ENCODE measurements around the gene KRT2.

Gene KRT2

DNA sequence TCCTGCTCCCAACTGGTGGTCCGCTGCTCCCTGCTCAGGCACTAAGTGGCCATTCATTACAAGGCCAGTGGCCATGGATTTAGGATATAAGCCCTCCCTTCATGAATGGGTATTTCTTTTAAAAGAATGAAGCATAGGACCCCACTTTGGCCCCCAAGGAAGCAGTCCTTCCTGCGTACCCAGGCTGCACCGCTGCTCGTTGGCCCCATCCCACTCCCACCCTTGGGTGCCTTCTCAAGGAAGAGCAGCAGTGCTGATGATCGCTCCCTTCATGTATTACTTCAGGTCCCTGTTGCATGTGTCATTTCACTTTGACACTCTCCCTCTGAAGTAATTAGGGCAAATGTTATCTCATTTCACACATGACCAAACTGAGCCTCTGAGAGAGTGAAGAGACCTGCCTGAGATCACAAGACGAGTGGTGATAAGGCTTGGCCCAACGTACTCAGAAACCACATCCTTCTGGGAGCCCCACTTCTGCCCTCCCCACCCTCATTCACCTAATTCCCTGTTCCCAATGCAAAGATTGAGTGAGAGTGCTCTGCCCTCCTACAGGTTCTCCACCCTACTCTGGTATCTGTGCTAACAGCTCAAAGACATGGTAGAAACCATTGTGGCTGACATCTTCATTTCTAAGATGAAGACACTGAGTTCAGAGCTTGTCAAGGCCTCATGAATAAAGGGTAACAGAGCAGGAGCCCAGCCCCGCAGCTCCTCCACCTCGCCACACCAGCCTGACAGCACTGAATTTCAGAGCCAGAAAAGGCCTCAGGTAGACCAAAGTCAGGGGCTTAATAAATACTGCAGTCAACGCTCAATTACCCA is 10.3 kb upstream of the KRT2 start:
- H3K27me3 ChIP-seq (ENCODE audit: low read depth, low read length): no peaks in the 10 kb centered on the region
- H3K4me1 ChIP-seq (ENCODE audit: control insufficient read depth in 1 of 2, insufficient read depth in 2 of 2, low read length in 2 of 2): no peaks in the 10 kb centered on the region
- no peaks in the 10 kb centered on the region for H3K9me3 ChIP-seq (ENCODE audit: control insufficient read depth in 1 of 2, low read length in 2 of 2)
- H3K4me3 ChIP-seq (ENCODE audit: low read depth in 1 of 2, low read length in 2 of 2): no peak overlapping the region
- no peak overlapping the region for H3K27ac ChIP-seq (ENCODE audit: low read length)
- H3K36me3 ChIP-seq (ENCODE audit: control insufficient read depth in 1 of 2, insufficient read depth in 2 of 2, low read length in 2 of 2): no peaks in the 10 kb centered on the region

DNA sequence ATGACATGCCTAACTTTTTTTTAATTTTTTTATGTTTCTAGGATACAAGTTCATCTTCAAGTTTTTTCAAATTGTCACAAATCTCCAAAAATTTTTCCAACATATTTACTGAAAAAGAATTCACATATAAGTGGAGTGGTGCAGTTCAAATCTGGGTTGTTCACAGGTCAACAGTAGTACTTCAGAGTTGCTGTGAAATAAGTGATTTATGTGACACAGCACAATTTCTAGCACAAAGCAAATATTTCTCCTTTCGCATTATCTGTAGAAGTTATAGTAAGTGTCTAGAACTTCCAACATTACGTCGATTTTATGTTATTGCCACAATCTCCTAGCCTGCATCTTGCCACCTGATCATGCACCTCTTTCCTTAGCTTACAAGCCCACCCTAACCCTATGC is 9.7 kb upstream of the KRT2 start:
- no peaks in the 10 kb centered on the region for H3K27me3 ChIP-seq (ENCODE audit: low read depth, low read length)
- no peaks in the 10 kb centered on the region for H3K4me1 ChIP-seq (ENCODE audit: control insufficient read depth in 1 of 2, insufficient read depth in 2 of 2, low read length in 2 of 2)
- H3K9me3 ChIP-seq (ENCODE audit: control insufficient read depth in 1 of 2, low read length in 2 of 2): no peaks in the 10 kb centered on the region
- H3K4me3 ChIP-seq (ENCODE audit: low read depth in 1 of 2, low read length in 2 of 2): no peak overlapping the region
- no peak overlapping the region for H3K27ac ChIP-seq (ENCODE audit: low read length)
- H3K36me3 ChIP-seq (ENCODE audit: control insufficient read depth in 1 of 2, insufficient read depth in 2 of 2, low read length in 2 of 2): no peaks in the 10 kb centered on the region

DNA sequence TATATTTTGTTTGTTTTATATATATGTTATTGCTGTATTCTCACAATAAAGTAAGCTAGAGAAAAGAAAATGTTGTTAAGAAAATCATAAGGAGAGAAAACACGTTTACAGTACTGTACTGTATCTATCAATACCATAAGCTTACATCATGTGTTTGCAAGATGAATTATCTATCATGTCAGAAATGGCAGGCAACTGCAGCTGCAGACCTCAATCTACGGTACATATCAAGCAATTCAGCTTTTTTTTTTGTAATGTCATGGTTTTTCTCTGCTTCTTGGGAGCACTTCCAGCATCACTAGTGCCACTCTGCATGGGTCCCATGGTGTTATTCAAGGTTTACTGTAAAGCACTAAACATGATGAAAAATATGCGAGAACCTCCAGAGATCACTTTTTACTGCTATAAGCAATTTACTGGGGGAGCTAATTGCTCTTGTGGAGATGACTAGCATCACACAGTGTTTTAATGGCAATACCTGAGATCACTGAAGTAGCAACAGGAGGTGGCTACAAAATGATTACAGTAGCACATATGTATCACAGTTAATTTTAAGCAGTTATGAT is 9.0 kb upstream of the KRT2 start:
- Histone ChIP-seq H3K27ac (ENCODE audit: low read length) (no peak overlapping the region), H3K27me3 (ENCODE audit: low read depth, low read length) (no peaks in the 10 kb centered on the region), H3K4me1 (ENCODE audit: control insufficient read depth in 1 of 2, insufficient read depth in 2 of 2, low read length in 2 of 2) (no peaks in the 10 kb centered on the region), H3K36me3 (ENCODE audit: control insufficient read depth in 1 of 2, insufficient read depth in 2 of 2, low read length in 2 of 2) (no peaks in the 10 kb centered on the region), H3K4me3 (ENCODE audit: low read depth in 1 of 2, low read length in 2 of 2) (no peak overlapping the region), H3K9me3 (ENCODE audit: control insufficient read depth in 1 of 2, low read length in 2 of 2) (no peaks in the 10 kb centered on the region)

DNA sequence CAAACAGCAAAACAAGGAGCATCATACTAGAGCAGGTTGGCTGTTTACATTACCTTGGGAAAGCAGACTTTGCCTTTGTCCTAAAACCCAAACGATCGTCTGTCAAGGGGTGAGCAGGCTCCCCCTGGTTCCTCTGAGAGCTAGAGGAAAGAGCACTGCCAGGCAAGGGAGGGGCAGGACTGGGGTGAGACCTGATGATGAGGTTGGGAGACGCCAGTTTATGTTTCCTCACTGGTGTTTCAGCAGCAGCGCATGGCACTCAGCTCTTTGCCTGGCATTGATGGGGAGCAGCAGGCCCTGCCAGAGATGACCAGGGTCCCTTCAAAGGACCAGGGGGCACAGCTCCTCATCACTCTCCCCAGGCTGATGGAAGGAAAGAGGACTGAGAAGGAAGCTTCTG is 7.9 kb upstream of the KRT2 start:
- no peaks in the 10 kb centered on the region for H3K4me1 ChIP-seq (ENCODE audit: control insufficient read depth in 1 of 2, insufficient read depth in 2 of 2, low read length in 2 of 2)
- H3K36me3 ChIP-seq (ENCODE audit: control insufficient read depth in 1 of 2, insufficient read depth in 2 of 2, low read length in 2 of 2): no peaks in the 10 kb centered on the region
- H3K4me3 ChIP-seq (ENCODE audit: low read depth in 1 of 2, low read length in 2 of 2): no peak overlapping the region
- H3K9me3 ChIP-seq (ENCODE audit: control insufficient read depth in 1 of 2, low read length in 2 of 2): no peaks in the 10 kb centered on the region
- no peak overlapping the region for H3K27ac ChIP-seq (ENCODE audit: low read length)
- no peaks in the 10 kb centered on the region for H3K27me3 ChIP-seq (ENCODE audit: low read depth, low read length)

DNA sequence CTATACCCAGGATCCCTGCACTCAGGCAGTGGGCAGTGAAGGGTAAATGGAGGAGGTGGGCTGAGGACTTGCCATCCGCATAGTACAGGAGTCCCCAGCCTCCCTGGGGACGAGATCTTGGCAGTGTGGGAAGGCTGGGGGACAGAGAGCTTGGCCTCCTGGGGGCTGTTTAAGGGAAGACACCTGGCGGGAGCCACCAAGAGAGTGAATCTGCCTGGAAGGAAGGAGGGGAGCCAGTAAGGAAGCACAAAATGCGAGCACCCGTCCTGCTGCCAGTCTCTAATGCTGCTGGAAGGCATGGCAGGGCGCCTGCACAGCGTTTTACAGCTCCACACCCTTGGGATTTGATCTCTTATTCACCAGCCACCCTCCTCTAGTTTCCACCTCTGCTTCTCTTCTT is 7.4 kb upstream of the KRT2 start:
- H3K27ac ChIP-seq (ENCODE audit: low read length): no peak overlapping the region
- no peaks in the 10 kb centered on the region for H3K9me3 ChIP-seq (ENCODE audit: control insufficient read depth in 1 of 2, low read length in 2 of 2)
- no peaks in the 10 kb centered on the region for H3K36me3 ChIP-seq (ENCODE audit: control insufficient read depth in 1 of 2, insufficient read depth in 2 of 2, low read length in 2 of 2)
- no peaks in the 10 kb centered on the region for H3K27me3 ChIP-seq (ENCODE audit: low read depth, low read length)
- H3K4me1 ChIP-seq (ENCODE audit: control insufficient read depth in 1 of 2, insufficient read depth in 2 of 2, low read length in 2 of 2): no peaks in the 10 kb centered on the region
- no peak overlapping the region for H3K4me3 ChIP-seq (ENCODE audit: low read depth in 1 of 2, low read length in 2 of 2)

DNA sequence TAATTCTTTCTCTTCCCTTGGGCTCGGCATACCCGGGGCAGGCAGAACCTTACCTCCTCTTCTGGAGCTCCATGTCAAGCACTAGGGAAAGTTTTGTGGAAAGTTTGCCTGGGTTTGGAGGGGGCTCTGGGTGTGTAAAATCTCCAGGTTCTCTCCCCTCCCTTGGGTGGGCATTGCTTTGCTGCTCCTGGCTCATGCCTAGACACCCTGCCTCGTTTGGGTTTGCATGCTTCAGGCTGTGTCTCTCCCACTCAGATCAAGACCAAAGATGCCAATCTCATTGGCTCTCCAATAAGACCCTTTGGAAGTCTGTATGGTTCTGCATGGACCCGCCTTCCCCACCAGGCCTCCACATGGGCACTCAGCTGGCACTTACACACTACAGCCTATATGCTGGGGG is 6.2 kb upstream of the KRT2 start:
- no peak overlapping the region for H3K27ac ChIP-seq (ENCODE audit: low read length)
- no peaks in the 10 kb centered on the region for H3K9me3 ChIP-seq (ENCODE audit: control insufficient read depth in 1 of 2, low read length in 2 of 2)
- H3K4me3 ChIP-seq (ENCODE audit: low read depth in 1 of 2, low read length in 2 of 2): no peak overlapping the region
- H3K36me3 ChIP-seq (ENCODE audit: control insufficient read depth in 1 of 2, insufficient read depth in 2 of 2, low read length in 2 of 2): no peaks in the 10 kb centered on the region
- H3K4me1 ChIP-seq (ENCODE audit: control insufficient read depth in 1 of 2, insufficient read depth in 2 of 2, low read length in 2 of 2): no peaks in the 10 kb centered on the region
- H3K27me3 ChIP-seq (ENCODE audit: low read depth, low read length): no peaks in the 10 kb centered on the region

DNA sequence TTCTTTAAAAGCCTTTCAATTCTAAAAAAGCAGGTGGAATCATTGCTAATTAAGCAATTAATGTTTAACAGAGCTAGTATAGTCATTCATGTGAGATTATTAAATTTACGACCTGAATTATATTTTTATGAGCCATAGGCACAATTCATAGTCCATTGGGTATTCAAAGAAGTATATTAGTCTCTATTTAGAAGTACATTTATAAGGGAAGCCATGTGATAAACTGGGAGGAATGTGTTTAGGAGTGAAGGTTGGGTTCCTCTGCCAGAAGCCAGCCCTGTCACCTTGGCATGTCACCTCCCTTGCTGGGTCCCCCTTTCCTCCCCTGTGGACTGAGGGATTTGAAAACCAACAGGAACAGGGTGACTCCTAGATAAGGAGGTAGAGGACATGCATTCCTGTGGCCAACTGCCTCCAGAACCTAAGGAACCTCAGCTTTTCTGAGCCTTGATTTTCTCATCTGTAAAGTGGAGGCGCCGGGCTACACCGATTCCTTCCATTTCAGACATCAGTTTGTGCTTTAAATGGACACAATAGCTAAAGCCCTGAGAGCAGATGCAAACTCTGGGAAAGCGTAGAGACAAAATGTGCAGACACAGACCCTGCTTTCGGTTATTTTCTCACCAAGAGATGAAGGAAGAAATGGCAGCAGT is 5.4 kb upstream of the KRT2 start:
- no peak overlapping the region for H3K27ac ChIP-seq (ENCODE audit: low read length)
- no peaks in the 10 kb centered on the region for H3K36me3 ChIP-seq (ENCODE audit: control insufficient read depth in 1 of 2, insufficient read depth in 2 of 2, low read length in 2 of 2)
- H3K27me3 ChIP-seq (ENCODE audit: low read depth, low read length): no peaks in the 10 kb centered on the region
- H3K4me3 ChIP-seq (ENCODE audit: low read depth in 1 of 2, low read length in 2 of 2): no peak overlapping the region
- H3K4me1 ChIP-seq (ENCODE audit: control insufficient read depth in 1 of 2, insufficient read depth in 2 of 2, low read length in 2 of 2): no peaks in the 10 kb centered on the region
- H3K9me3 ChIP-seq (ENCODE audit: control insufficient read depth in 1 of 2, low read length in 2 of 2): peaks cover 0 to 3% of the 10 kb centered on the region in 2 donors

DNA sequence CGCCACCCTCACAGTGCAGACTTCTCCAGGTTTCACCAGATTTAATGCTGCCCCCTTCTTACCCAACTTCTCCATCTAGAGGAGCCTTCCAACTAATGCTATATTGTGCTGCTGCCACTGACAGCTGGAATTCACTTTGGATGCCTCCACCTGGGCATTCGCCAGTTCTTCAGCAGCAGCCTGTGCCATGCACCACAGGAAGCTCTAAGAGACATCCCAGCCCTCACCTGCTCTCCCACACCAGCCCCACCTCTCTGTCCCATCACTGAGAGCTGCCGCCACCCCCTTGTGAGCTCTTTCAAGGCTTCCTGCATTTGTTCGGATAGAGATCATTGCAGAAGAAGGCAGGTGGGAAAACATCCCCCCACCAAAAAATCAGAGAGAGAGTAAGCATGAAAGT is 4.6 kb upstream of the KRT2 start:
- Histone ChIP-seq H3K9me3 (ENCODE audit: control insufficient read depth in 1 of 2, low read length in 2 of 2) (peaks cover 0 to 6% of the 10 kb centered on the region in 2 donors), H3K27me3 (ENCODE audit: low read depth, low read length) (no peaks in the 10 kb centered on the region), H3K27ac (ENCODE audit: low read length) (no peak overlapping the region), H3K36me3 (ENCODE audit: control insufficient read depth in 1 of 2, insufficient read depth in 2 of 2, low read length in 2 of 2) (no peaks in the 10 kb centered on the region), H3K4me1 (ENCODE audit: control insufficient read depth in 1 of 2, insufficient read depth in 2 of 2, low read length in 2 of 2) (no peaks in the 10 kb centered on the region), H3K4me3 (ENCODE audit: low read depth in 1 of 2, low read length in 2 of 2) (no peak overlapping the region)

DNA sequence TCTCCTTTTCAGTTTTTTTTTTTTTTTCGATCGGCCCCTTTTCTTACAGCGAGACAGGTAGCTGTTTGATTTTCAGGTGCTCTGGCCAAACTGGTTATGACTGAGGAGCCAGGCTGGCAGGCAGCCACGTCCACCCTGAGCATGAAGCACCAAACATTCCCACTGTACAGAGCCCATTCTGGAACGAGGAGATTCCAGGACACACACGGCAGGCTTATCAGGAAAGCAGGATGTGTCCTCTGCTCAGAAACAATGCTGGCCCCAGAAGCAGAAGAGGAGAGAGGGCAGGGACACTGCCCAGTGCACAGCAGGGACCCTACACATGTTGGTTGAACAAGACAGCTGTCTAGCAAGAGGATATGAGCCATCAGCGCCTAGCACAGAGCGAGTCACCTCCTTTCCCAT is 3.7 kb upstream of the KRT2 start:
- Histone ChIP-seq H3K4me3 (ENCODE audit: low read depth in 1 of 2, low read length in 2 of 2) (no peak overlapping the region), H3K36me3 (ENCODE audit: control insufficient read depth in 1 of 2, insufficient read depth in 2 of 2, low read length in 2 of 2) (no peaks in the 10 kb centered on the region), H3K9me3 (ENCODE audit: control insufficient read depth in 1 of 2, low read length in 2 of 2) (peaks cover 0 to 6% of the 10 kb centered on the region in 2 donors), H3K27ac (ENCODE audit: low read length) (no peak overlapping the region), H3K27me3 (ENCODE audit: low read depth, low read length) (no peaks in the 10 kb centered on the region), H3K4me1 (ENCODE audit: control insufficient read depth in 1 of 2, insufficient read depth in 2 of 2, low read length in 2 of 2) (no peaks in the 10 kb centered on the region)

DNA sequence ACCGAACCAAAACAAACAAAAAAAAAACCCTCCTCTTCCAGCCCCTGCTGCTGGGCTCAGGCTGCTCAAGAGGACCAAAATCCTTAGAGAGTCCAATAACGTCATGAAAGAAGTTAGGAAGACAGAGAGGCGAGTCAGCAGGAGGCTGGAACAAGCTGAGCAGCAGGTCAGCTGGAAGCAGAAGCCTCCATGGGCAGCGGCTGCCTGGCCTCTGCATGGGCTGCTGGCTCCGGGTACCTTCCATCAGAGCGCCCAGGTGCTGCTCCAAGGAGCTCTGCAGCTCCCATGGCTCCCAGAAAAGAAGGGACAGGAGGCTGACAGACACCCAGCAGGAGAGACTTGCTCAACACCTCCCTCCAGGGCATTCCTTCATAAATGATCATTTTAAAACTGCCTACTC is 3.2 kb upstream of the KRT2 start:
- Histone ChIP-seq H3K4me3 (ENCODE audit: low read depth in 1 of 2, low read length in 2 of 2) (no peak overlapping the region), H3K27ac (ENCODE audit: low read length) (no peak overlapping the region), H3K36me3 (ENCODE audit: control insufficient read depth in 1 of 2, insufficient read depth in 2 of 2, low read length in 2 of 2) (no peaks in the 10 kb centered on the region), H3K4me1 (ENCODE audit: control insufficient read depth in 1 of 2, insufficient read depth in 2 of 2, low read length in 2 of 2) (no peaks in the 10 kb centered on the region), H3K9me3 (ENCODE audit: control insufficient read depth in 1 of 2, low read length in 2 of 2) (peaks cover 0 to 6% of the 10 kb centered on the region in 2 donors), H3K27me3 (ENCODE audit: low read depth, low read length) (no peaks in the 10 kb centered on the region)

DNA sequence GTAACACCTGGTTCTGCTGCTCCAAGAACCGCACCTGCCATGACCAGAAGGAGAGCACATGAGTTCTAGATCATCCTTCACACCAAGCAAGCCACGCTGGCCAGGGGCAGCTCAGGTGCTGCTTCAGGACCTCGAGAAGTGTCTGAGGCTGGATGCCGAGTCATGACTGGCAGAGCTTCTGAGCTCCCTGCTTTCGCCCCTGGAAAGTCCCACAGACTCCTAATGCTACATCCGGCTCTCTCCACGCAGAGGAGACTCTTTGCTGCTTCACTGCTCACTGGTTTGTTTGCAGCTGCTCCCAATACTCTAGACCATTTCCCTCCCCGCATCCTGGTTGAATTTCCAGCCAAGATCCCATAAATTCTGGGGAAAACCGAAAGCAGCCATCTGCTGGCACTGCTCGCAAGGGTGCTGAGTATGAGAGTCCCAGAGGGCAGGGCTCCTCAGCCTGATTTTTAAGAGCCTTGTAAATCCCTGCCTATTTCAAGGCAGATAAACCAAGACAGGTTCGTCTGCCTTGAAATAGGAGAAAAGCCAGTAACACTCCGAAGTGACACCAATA is 1.4 kb downstream of the KRT2 start:
- peak overlapping the region; percentile 7 for H3K27ac ChIP-seq (ENCODE audit: low read length)
- H3K4me3 ChIP-seq (ENCODE audit: low read depth in 1 of 2, low read length in 2 of 2): no peak overlapping the region

More for the DNA sequence above, 1.4 kb downstream of the KRT2 start:
- Histone ChIP-seq H3K4me1 (ENCODE audit: control insufficient read depth in 1 of 2, insufficient read depth in 2 of 2, low read length in 2 of 2) (no peaks in the 10 kb centered on the region), H3K9me3 (ENCODE audit: control insufficient read depth in 1 of 2, low read length in 2 of 2) (peaks cover 0 to 6% of the 10 kb centered on the region in 2 donors), H3K36me3 (ENCODE audit: control insufficient read depth in 1 of 2, insufficient read depth in 2 of 2, low read length in 2 of 2) (no peaks in the 10 kb centered on the region), H3K27me3 (ENCODE audit: low read depth, low read length) (no peaks in the 10 kb centered on the region)

All from muscle layer of duodenum (tissue), 2 donors.